ENCODE data around the gene ZDHHC5. TPM values are rescaled to one million over a fixed set of nuclear protein-coding genes. Genes with fewer than 3 reads are reported as not detected.

Gene ZDHHC5
- total RNA-seq, 1 experiment from 2014 or later: 51.6 TPM

GRCh38 chr11:57646799-57647303 lies 21.1 kb upstream of the ZDHHC5 start (continued):
- TF ChIP-seq TP53 (CRISPR knock-in tag; IDR thresholded peaks at IDR 0.05) (peak; percentile 93), KAT7 (CRISPR knock-in tag; IDR thresholded peaks at IDR 0.05; ENCODE audit: borderline replicate concordance) (peak; percentile 7; the same call in 1 of the 2 replicates), ZNF121 (CRISPR knock-in tag; IDR thresholded peaks at IDR 0.05) (peak; percentile 80), ZNF219 (CRISPR knock-in tag; IDR thresholded peaks at IDR 0.05; ENCODE audit: borderline replicate concordance) (no peak), GTF2I (CRISPR knock-in tag; conservative IDR thresholded peaks at IDR 0.05) (no peak), TEAD1 (CRISPR knock-in tag; IDR thresholded peaks at IDR 0.05) (peak; percentile 86), ATF6 (CRISPR knock-in tag; IDR thresholded peaks at IDR 0.05) (no peak), E2F4 (CRISPR knock-in tag; IDR thresholded peaks at IDR 0.05; ENCODE audit: borderline replicate concordance, low read depth) (peak; percentile 78; the same call in 1 of the 2 replicates), E2F1 (CRISPR knock-in tag; IDR thresholded peaks at IDR 0.05) (peak; percentile 95; the same call in 1 of the 2 replicates), RORB (CRISPR knock-in tag; IDR thresholded peaks at IDR 0.05) (no peak), ZBTB43 (CRISPR knock-in tag; IDR thresholded peaks at IDR 0.05) (peak; percentile 90), CREB1 (CRISPR knock-in tag; IDR thresholded peaks at IDR 0.05) (peak; percentile 88), PRRX2 (CRISPR knock-in tag; IDR thresholded peaks at IDR 0.05) (peak; percentile 93), ZNF423 (CRISPR knock-in tag; IDR thresholded peaks at IDR 0.05) (peak; percentile 57; the same call in 1 of the 2 replicates), ZNF671 (CRISPR knock-in tag; IDR thresholded peaks at IDR 0.05) (peak; percentile 86), CTCF (IDR thresholded peaks at IDR 0.05) (no peak), ZNF416 (CRISPR knock-in tag; IDR thresholded peaks at IDR 0.05) (peak; percentile 97), HMGXB4 (CRISPR knock-in tag; IDR thresholded peaks at IDR 0.05) (peak; percentile 66; the same call in 1 of the 2 replicates), MAX (CRISPR knock-in tag; IDR thresholded peaks at IDR 0.05) (peak; percentile 58), E2F5 (CRISPR knock-in tag; IDR thresholded peaks at IDR 0.05) (peak; percentile 62), NFATC4 (CRISPR knock-in tag; IDR thresholded peaks at IDR 0.05) (peak; percentile 92), ZBTB21 (CRISPR knock-in tag; IDR thresholded peaks at IDR 0.05; ENCODE audit: borderline replicate concordance) (peak; percentile 88), CBFB (CRISPR knock-in tag; IDR thresholded peaks at IDR 0.05; ENCODE audit: low read depth) (peak; percentile 63; the same call in 1 of the 2 replicates), ZNF138 (CRISPR knock-in tag; conservative IDR thresholded peaks at IDR 0.05) (peak; percentile 95), FOXP4 (CRISPR knock-in tag; IDR thresholded peaks at IDR 0.05) (peak; percentile 48; the same call in 1 of the 2 replicates), SOX15 (CRISPR knock-in tag; IDR thresholded peaks at IDR 0.05) (no peak), ZNF232 (CRISPR knock-in tag; IDR thresholded peaks at IDR 0.05) (peak; percentile 90)

All from WTC11 (cell line).